Dermis microvascular lymphatic vessel endothelial cell (primary cell): Measurements from ENCODE around the gene DDOST. TPM values are rescaled to one million over a fixed set of nuclear protein-coding genes. Genes with fewer than 3 reads are reported as not detected.

Experiments
- DNase-seq, 2 donors: peaks; one replicate each; pipeline versions ENCODE4 v3.0.0 to v3.0.0-alpha.2; 2010; ENCODE audit warnings: low read depth in 2 of 2
- total RNA-seq: library from RNA; depleted of rRNA; stranded (reverse); fragments of >200 nt; gene quantifications from 2 replicates; pipeline ENCODE4 v1.2.1, GENCODE V29; 2014

The DDOST gene
- total RNA-seq, 1 donor from 2014 or later = 302 TPM

DNA sequence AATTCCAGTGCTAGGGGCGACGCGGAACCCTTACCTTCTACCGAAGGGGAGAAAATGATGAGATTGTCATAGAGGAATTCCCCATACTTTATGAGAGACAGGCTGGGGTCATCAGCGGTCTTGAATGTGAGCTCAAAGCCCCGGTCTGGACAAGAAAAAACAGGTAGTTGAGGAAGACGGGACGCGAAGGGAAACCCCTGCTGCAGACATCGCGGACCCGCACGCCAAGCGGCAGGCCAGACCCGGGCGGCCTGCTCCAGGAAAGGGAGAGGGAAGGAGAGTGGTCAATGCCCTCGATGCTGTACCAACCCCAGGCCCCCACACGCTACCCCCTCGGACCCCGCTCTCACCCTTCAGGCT, 342 bp downstream of the DDOST start:
- DNase-seq = peak in 1 of 2 donors; percentile 35

- no peak for DNase-seq
Measured at GRCh38 chr1:20660363-20660762, 806 bp downstream of the DDOST start.

DNA sequence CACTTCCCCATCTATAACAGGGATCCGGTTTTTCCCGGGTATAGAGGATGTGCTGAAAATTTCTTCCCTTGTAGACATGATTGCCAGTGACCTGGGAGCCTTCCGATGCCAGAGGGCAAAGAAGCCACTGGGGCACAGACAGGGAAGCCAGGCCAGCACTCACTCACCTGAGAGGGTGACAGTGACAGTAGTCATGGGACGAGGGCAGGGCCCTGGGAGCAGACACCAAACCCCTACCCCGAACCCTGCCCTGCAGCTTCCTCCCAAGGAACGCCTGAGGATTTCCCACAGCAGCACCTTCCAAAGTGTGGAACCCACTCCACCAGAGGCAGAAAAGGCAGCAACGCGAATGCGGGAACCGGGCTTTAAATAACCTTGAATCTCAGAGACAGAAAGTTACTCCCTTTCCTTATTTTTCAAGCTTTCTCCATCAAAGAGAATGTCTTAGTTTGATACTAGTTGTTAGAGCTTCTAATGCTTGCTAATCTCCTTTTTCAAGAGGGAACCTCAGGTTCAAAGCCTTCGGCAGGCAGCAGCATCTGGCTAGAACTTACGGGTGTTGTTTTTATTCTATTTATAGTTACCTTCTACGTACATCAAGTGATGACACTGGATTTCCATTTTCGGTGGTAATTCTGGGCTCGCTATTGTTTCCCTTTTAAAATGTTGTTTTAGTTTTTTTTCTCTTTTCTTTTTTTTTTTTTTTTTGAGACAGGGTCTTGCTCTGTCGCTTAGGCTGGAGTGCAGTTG, 2.8 kb downstream of the DDOST start:
- DNase-seq = no peak

DNA sequence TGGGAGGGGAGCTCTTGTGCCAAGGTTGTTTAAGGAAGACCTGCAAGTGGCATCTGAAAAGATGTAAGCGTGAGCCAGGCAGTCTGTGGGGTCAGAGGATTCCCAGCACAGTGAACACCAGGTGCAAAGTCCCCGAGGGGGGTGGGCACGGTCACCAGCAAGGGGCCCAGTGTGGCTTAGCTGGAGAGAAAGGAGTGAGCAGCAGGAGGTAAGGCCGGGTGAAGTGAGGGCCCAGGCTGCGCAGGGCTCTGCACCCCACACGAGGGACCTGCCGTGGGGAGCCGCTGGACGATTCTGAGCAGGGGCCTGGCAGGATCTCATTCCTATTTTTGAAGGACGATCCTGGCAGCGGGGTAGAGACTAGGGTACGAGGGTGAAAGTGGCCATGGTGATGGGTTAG, 4.1 kb downstream of the DDOST start:
- no peak for DNase-seq

DNA sequence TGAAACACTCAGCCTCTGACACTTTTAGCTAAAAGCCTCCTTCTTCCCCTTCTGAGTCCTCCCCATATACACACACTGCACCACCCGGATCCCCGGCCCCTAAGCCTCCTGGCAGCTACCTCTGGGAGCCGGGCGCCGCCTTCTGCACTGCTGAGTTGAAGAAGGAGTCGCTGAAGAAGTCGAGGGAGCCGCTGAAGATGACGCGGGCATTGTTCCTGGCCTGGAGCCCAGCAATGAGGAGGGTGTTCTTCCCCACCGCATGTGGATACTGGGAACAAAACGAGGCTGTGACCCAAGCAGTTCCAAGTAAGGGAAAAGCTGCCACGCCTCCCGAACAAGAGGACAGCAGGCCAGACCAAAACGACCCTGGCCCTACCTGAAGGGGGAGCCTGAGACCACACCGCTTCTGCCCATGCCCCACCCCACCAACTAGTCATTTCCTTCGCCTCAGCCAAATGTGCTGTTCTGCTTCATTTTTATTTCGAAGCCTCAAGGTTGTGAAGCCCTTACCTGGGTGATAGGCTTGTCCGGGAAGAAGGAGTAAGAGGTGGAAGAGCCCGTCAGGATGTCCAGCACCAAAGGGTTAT, 7.0 kb downstream of the DDOST start:
- no peak for DNase-seq

- no peak for DNase-seq
Measured at GRCh38 chr1:20652300-20652699, 8.9 kb downstream of the DDOST start.

- no peak for DNase-seq
Measured at GRCh38 chr1:20648946-20649345, 12.2 kb downstream of the DDOST start.

- DNase-seq = no peak
Measured at GRCh38 chr1:20648438-20648837, 12.7 kb downstream of the DDOST start.

GRCh38 chr1:20645414-20645813, 15.8 kb downstream of the DDOST start:
- no peak for DNase-seq

DNA sequence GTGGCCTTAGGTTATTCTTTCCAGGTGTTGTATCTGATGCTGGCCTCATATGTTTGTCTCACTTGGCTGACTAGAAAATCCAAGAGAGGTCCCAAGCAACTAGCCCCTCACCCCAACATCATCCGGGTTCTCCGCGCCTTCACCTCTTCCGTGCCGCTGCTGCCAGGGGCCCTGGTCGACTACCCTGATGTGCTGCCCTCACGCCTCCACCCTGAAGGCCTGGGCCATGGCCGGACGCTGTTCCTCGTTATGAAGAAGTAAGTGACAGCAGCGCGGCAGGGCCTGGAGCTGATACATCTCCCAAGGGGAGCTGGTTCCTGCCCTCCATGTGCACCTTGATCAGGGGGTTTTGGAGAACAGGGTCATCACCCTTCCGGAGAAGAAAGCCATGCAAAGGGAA, 16.8 kb downstream of the DDOST start:
- DNase-seq = no peak

GRCh38 chr1:20643080-20643479, 18.1 kb downstream of the DDOST start:
- DNase-seq = no peak

DNA sequence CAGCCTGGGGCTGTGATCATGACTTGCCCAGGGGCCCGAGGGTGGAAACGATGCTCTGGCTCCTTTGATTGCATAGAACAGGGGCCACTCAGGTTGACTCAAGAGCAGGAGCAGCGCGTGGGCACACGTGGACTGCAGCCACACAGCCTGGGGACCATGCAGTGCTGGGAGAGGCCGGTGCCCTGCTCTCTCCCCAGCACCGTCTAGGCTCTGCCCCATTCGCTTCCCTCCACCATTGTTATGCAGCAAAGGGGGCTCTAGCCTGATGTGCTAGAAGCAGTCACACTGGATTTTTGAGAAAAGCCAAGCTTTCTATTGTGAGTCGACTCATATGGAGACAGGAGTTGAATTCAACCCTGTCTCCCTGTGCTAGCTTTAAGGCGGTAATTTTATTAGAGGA, 19.2 kb downstream of the DDOST start:
- no peak for DNase-seq

- peak; percentile 45 to 62 for DNase-seq
Measured at GRCh38 chr1:20640183-20640597, 21.0 kb downstream of the DDOST start.

GRCh38 chr1:20636785-20637347, 24.3 kb downstream of the DDOST start:
- DNase-seq = no peak

DNA sequence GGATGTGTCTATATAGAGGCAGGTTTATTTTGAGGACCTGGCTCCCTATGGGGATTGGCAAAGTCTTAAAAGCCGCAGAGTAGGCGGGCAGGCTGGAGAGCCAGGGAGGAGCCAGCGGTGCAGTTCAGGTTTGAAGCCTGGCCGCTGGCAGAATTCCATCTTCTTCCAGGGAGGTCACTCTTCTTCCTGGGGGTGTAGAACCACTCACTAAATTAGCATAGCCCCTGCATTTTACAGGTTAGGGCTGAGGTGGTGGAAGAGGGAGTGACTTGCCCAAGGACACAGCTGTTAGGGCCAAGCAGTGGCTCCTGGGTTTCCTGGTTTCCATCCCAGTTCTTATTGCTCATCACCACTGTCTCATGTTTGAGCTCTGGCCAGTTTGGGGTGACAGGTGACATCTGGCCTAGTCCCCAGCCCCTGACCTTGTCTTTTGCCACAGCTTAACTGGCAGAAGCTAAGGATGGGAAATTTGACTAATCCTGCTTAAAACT, 26.5 kb downstream of the DDOST start:
- DNase-seq = peak in 1 of 2 donors; percentile 15

DNA sequence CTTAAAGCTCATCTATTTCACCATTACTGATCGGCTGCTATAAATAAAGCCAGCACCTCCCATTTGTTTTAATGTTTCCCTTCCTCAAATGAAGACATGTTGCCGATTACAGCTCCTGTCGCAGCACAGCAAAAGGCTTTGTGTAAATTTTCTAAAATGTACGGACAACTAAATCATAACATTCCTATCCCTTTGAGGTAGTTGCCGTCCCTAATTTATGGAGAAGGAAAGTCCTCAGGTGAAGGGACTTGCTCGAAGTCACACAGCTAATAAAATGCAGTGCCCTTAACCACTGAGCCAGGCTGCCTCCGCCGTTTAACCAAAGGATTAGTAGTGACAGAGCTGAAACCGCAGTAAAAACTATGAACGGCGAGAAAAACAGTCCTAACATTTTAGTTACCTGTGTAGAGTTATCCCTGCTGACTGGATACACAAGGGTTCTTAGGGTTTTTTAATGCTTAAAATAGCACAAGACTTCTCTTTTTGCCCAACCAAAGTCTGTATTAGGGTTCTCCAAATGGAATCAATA, 27.0 kb downstream of the DDOST start:
- DNase-seq = no peak

- DNase-seq = peak; percentile 32 to 76
Measured at GRCh38 chr1:20633190-20634064, 27.7 kb downstream of the DDOST start, which contains the start of gene PINK1. Gene PINK1, plus strand, starts transcription at chr1:20633458. Its CDS starts 91 bp downstream, at chr1:20633549.

DNA sequence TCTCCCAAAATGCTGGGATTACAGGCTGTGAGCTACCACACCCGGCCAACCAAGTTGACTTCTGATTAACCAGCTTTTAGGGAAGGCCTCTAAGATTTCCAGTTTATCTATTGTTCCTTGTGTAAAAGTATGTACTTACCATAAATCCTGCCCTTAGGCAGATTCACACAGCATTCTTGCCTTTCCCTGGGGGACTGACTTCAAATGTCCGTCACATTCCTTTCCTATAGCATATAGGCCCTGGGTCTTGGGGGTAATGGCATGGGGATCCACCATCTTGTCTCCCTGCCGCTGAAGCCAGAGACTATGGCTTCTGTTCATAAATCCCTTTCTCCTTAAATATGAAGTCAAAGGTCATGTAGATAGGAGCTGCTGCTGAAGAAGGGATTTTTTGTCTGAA, 28.8 kb downstream of the DDOST start:
- no peak for DNase-seq

- DNase-seq = no peak
Measured at GRCh38 chr1:20630729-20631128, 30.4 kb downstream of the DDOST start.

GRCh38 chr1:20626524-20626923, 34.6 kb downstream of the DDOST start:
- no peak for DNase-seq

DNA sequence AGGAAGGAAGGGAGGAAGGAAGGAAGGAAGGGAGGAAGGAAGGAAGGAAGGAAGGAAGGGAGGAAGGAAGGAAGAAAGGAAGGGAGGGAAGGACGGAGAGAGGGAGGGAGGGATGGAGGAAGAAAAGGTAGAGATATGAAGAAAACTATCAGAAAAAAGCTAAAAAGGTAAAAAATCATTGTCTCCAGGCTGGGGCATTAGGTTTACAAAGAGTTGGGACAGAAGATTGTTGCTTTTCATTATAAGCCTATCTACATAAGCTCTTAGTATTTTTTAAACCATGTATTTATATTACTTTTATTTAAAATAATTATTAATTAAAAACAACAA, 35.1 kb downstream of the DDOST start:
- no peak for DNase-seq
